Measurements from ENCODE around the gene EEIG2. TPM values are rescaled to one million over a fixed set of nuclear protein-coding genes. Genes with fewer than 3 reads are reported as not detected.

EEIG2 gene
- total and polyA plus RNA-seq, 2 experiments from 2014 or later: 5.4 to 12.2 TPM

- no peak for TF ChIP-seq CTCF (IDR thresholded peaks at IDR 0.05; ENCODE audit: low read depth, low read length)
- Histone ChIP-seq H3K27me3 (no peaks in the 10 kb centered on the region), H3K4me1 (ENCODE audit: low read depth) (peaks cover 60% of the 10 kb centered on the region), H3K4me3 (no peak overlapping the region), H3K9me3 (ENCODE audit: low read depth) (no peaks in the 10 kb centered on the region), H3K27ac (peak overlapping the region; percentile 93), H3K36me3 (no peaks in the 10 kb centered on the region)
- DNase-seq (ENCODE audit: low read depth in 1 of 2, low spot score in 1 of 2): peak in 1 of 2 donors; percentile 36
These were observed 42.0 kb downstream of the EEIG2 start for GRCh38 chr1:108601708-108602410.

GRCh38 chr1:108605633-108606032, 45.7 kb downstream of the EEIG2 start:
- Histone ChIP-seq H3K4me1 (ENCODE audit: low read depth) (peaks cover 48% of the 10 kb centered on the region), H3K9me3 (ENCODE audit: low read depth) (no peaks in the 10 kb centered on the region), H3K36me3 (no peaks in the 10 kb centered on the region), H3K27ac (no peak overlapping the region), H3K27me3 (no peaks in the 10 kb centered on the region), H3K4me3 (no peak overlapping the region)
- no peak for TF ChIP-seq CTCF (IDR thresholded peaks at IDR 0.05; ENCODE audit: low read depth, low read length)
- DNase-seq (ENCODE audit: low read depth in 1 of 2, low spot score in 1 of 2): no peak

GRCh38 chr1:108606478-108606877, 46.6 kb downstream of the EEIG2 start:
- no peak for TF ChIP-seq CTCF (IDR thresholded peaks at IDR 0.05; ENCODE audit: low read depth, low read length)
- Histone ChIP-seq H3K4me1 (ENCODE audit: low read depth) (peaks cover 40% of the 10 kb centered on the region), H3K36me3 (no peaks in the 10 kb centered on the region), H3K27ac (no peak overlapping the region), H3K9me3 (ENCODE audit: low read depth) (no peaks in the 10 kb centered on the region), H3K27me3 (no peaks in the 10 kb centered on the region), H3K4me3 (no peak overlapping the region)
- no peak for DNase-seq (ENCODE audit: low read depth in 1 of 2, low spot score in 1 of 2)

- H3K4me1 ChIP-seq (ENCODE audit: low read depth): peaks cover 16% of the 10 kb centered on the region
- peak in 1 of 2 donors; percentile 13 for DNase-seq (ENCODE audit: low read depth in 1 of 2, low spot score in 1 of 2)
- no peaks in the 10 kb centered on the region for H3K36me3 ChIP-seq
- no peak overlapping the region for H3K4me3 ChIP-seq
- H3K27me3 ChIP-seq: no peaks in the 10 kb centered on the region
- no peaks in the 10 kb centered on the region for H3K9me3 ChIP-seq (ENCODE audit: low read depth)
- no peak for TF ChIP-seq CTCF (IDR thresholded peaks at IDR 0.05; ENCODE audit: low read depth, low read length)
- peak overlapping the region; percentile 65 for H3K27ac ChIP-seq
These were observed 49.7 kb downstream of the EEIG2 start for GRCh38 chr1:108609483-108610049.

Other genes with a start within 250 kb of the EEIG2 start
- gene NBPF6, start 109.8 kb upstream of the EEIG2 start, total RNA-seq: not detected in 2 replicates
- not detected in 2 replicates for gene NBPF6, start 109.8 kb upstream of the EEIG2 start, polyA plus RNA-seq
- 0.56 and 1.1 TPM in 2 replicates for gene HENMT1, start 101.0 kb downstream of the EEIG2 start, total RNA-seq
- gene HENMT1, start 101.0 kb downstream of the EEIG2 start, polyA plus RNA-seq: 1.9 and 3.9 TPM in 2 replicates
- 21.6 and 24.2 TPM in 2 replicates for gene PRPF38B, start 132.2 kb downstream of the EEIG2 start, total RNA-seq
- gene PRPF38B, start 132.2 kb downstream of the EEIG2 start, polyA plus RNA-seq: 35.0 and 35.7 TPM in 2 replicates
- gene FNDC7, start 152.8 kb downstream of the EEIG2 start, total RNA-seq: not detected in 2 replicates
- gene FNDC7, start 152.8 kb downstream of the EEIG2 start, polyA plus RNA-seq: not detected in 2 replicates
- gene STXBP3, start 186.6 kb downstream of the EEIG2 start, total RNA-seq: 26.6 and 74.0 TPM in 2 replicates
- 34.1 and 34.7 TPM in 2 replicates for gene STXBP3, start 186.6 kb downstream of the EEIG2 start, polyA plus RNA-seq

Data from cardiac muscle cell (in vitro differentiated cells and primary cell).